Measurements from ENCODE around the gene OSCP1. TPM values are rescaled to one million over a fixed set of nuclear protein-coding genes. Genes with fewer than 3 reads are reported as not detected.
A peak's percentile ranks its signal among the peaks of the same experiment; 100 is the strongest.

The OSCP1 gene, protein sequence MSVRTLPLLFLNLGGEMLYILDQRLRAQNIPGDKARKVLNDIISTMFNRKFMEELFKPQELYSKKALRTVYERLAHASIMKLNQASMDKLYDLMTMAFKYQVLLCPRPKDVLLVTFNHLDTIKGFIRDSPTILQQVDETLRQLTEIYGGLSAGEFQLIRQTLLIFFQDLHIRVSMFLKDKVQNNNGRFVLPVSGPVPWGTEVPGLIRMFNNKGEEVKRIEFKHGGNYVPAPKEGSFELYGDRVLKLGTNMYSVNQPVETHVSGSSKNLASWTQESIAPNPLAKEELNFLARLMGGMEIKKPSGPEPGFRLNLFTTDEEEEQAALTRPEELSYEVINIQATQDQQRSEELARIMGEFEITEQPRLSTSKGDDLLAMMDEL
- total RNA-seq (1 to 10 TPM; 5.3 to 9.6 (median 7.7) TPM), polyA plus RNA-seq (1 to 10 TPM; 2.1 to 9.2 TPM)
- long read RNA-seq, donor 1, transcript OSCP1-201 (10 exons, 1,455 nt): major isoform, 8 of 12 reads
- long read RNA-seq, donor 1, partial matches to known transcripts: 1 of 12 reads
- long read RNA-seq, donor 1, other reads (novel, unspliced or antisense): 3 of 12 reads
- long read RNA-seq, donor 2, transcript OSCP1-201 (10 exons, 1,455 nt): major isoform, 8 of 12 reads
- long read RNA-seq, donor 2, partial matches to known transcripts: 2 of 12 reads
- long read RNA-seq, donor 2, other reads (novel, unspliced or antisense): 2 of 12 reads
- long read RNA-seq, donor 3, transcript OSCP1-201 (10 exons, 1,455 nt): major isoform, 19 of 24 reads
- long read RNA-seq, donor 3, partial matches to known transcripts: 1 of 24 reads
- long read RNA-seq, donor 3, other reads (novel, unspliced or antisense): 3 of 24 reads

DNA sequence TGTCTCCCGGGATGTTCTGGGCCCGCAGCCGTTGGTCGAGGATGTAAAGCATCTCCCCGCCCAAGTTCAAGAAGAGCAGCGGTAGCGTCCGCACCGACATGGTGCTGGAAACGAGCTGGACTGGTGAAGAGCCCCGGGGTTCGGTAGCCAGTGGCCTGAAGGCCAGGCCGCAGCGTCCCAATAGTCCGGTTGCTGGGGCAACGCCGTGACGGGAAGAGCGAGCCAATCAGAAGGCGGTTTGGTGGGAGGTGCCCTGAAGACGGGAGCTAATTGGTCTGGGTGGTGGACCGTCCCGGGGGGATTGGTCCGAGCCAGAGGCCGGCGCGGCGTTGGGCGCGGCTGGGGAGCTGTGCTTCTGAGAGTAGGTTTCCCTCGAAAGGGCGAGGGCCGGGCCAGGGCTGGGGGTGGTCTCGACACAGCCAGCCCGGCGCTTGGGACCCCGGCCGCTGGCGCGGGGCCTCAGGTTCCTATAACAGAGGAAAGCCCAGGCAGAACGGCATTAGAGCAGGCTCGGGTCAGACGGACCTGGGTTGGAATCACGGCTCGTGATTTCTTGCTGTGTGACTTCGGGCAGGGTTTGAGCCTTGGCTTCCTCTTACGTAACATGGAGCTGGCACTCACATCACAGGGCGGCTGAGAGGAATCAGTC lies at the start of gene OSCP1:
Gene OSCP1, minus strand, starts transcription at position 182 of the 649 bp plus-strand sequence. Its CDS starts 82 bp downstream, at position 100.
- ATAC-seq (peak; percentile 97 to 100 (median 99)), DNase-seq (peak; percentile 95)
- Histone ChIP-seq H3K4me1 (peaks cover 0 to 36% (median 13%) of the 10 kb centered on the region in 9 donors), H3K27me3 (no peaks in the 10 kb centered on the region), H3K36me3 (peaks cover 0 to 15% (median 10%) of the 10 kb centered on the region in 9 donors), H3K9me3 (no peaks in the 10 kb centered on the region), H3K27ac (peak within 1 kb of the TSS; percentile 90 to 99 (median 95)), H3K4me3 (peak within 1 kb of the TSS; percentile 45 to 83 (median 67))
- TF ChIP-seq, protein P1, sequence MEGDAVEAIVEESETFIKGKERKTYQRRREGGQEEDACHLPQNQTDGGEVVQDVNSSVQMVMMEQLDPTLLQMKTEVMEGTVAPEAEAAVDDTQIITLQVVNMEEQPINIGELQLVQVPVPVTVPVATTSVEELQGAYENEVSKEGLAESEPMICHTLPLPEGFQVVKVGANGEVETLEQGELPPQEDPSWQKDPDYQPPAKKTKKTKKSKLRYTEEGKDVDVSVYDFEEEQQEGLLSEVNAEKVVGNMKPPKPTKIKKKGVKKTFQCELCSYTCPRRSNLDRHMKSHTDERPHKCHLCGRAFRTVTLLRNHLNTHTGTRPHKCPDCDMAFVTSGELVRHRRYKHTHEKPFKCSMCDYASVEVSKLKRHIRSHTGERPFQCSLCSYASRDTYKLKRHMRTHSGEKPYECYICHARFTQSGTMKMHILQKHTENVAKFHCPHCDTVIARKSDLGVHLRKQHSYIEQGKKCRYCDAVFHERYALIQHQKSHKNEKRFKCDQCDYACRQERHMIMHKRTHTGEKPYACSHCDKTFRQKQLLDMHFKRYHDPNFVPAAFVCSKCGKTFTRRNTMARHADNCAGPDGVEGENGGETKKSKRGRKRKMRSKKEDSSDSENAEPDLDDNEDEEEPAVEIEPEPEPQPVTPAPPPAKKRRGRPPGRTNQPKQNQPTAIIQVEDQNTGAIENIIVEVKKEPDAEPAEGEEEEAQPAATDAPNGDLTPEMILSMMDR (IDR thresholded peaks at IDR 0.05): no peak
- intact Hi-C loops (cut with DNase I): no loop called here
- WGBS, 2 donors: 0 to 1% methylated on average over 48 of the region's 48 CpGs

DNA sequence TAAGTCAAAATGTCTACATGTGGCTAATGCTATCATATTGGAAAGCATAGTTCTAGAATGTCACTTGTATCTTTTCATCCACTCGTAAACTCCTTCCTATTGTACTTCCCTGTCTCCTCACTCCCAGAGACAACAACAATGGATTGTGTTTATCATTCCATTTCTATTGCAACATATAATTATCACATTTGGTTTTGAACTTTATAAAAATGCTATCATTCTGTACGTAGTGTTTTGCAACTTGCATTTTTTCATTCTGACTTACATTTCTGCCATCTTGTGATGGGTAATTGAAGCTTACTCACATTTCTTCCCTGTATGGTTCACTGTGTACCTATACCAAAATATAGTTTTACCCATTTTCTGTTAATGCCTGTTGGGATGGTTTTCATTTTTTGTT lies 47.0 kb upstream of the OSCP1 start:
- TF ChIP-seq, protein P1 (IDR thresholded peaks at IDR 0.05): no peak
- H3K9me3 ChIP-seq: no peaks in the 10 kb centered on the region
- no peak for ATAC-seq
- no peak overlapping the region for H3K27ac ChIP-seq
- 80 to 82% methylated on average over 2 of the region's 2 CpGs for WGBS, 2 donors
- H3K4me1 ChIP-seq: no peaks in the 10 kb centered on the region
- H3K36me3 ChIP-seq: no peaks in the 10 kb centered on the region
- intact Hi-C loops (cut with DNase I): no loop called here
- DNase-seq: no peak
- no peak overlapping the region for H3K4me3 ChIP-seq
- peaks cover 0 to 53% (median 6%) of the 10 kb centered on the region in 7 donors for H3K27me3 ChIP-seq

DNA sequence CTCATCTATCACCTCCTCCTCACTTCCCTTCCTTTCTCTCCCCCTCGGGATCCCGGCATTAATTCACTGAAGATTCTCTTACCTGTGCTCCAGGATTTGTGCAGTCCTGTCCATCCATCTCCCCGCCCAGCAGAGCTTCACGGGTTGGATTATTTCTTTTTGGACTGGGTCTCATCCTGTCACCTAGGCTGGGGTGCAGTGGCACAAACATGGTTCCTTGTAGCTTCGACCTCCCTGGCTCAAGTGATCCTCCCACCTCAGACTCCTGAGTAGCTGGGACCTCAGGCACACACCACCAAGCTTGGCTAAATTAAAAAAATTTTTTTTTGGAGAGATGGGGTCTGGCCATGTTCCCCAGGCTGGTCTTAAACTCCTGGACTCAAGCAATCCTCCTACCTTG lies 44.7 kb upstream of the OSCP1 start:
- no peaks in the 10 kb centered on the region for H3K4me1 ChIP-seq
- H3K27me3 ChIP-seq: peaks cover 0 to 45% (median 6%) of the 10 kb centered on the region in 7 donors
- no peaks in the 10 kb centered on the region for H3K36me3 ChIP-seq
- H3K4me3 ChIP-seq: no peak overlapping the region
- intact Hi-C loops (cut with DNase I): no loop called here
- no peaks in the 10 kb centered on the region for H3K9me3 ChIP-seq
- DNase-seq (no peak), ATAC-seq (no peak)
- H3K27ac ChIP-seq: no peak overlapping the region
- 85 to 86% methylated on average over 5 of the region's 5 CpGs for WGBS, 2 donors
- TF ChIP-seq, protein P1 (IDR thresholded peaks at IDR 0.05): no peak

DNA sequence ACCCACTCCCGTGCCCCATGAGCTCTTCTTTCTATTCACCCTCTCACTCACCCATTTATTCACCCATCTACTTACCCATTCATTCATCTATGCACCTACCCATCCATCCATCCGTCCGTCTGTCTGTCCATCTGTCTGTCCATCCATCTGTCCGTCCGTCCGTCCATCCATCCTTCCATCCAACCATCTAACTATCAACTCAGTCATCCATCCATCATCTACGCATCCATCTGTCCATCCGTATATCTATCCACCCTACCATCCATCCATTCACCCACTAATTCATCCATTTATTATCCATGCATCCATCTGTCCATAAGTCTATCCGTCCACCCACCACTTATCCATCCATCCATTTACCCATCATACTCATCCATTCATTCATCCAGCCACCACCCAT lies 43.3 kb upstream of the OSCP1 start:
- DNase-seq (no peak), ATAC-seq (no peak)
- no peaks in the 10 kb centered on the region for H3K36me3 ChIP-seq
- no peaks in the 10 kb centered on the region for H3K4me1 ChIP-seq
- intact Hi-C loops (cut with DNase I): no loop called here
- H3K4me3 ChIP-seq: no peak overlapping the region
- no peaks in the 10 kb centered on the region for H3K9me3 ChIP-seq
- H3K27ac ChIP-seq: no peak overlapping the region
- H3K27me3 ChIP-seq: peaks cover 0 to 38% (median 6%) of the 10 kb centered on the region in 7 donors
- TF ChIP-seq, protein P1 (IDR thresholded peaks at IDR 0.05): no peak
- WGBS, 2 donors: 92 to 94% methylated on average over 9 of the region's 9 CpGs
